ENCODE data around the gene SNUPN.

DNA sequence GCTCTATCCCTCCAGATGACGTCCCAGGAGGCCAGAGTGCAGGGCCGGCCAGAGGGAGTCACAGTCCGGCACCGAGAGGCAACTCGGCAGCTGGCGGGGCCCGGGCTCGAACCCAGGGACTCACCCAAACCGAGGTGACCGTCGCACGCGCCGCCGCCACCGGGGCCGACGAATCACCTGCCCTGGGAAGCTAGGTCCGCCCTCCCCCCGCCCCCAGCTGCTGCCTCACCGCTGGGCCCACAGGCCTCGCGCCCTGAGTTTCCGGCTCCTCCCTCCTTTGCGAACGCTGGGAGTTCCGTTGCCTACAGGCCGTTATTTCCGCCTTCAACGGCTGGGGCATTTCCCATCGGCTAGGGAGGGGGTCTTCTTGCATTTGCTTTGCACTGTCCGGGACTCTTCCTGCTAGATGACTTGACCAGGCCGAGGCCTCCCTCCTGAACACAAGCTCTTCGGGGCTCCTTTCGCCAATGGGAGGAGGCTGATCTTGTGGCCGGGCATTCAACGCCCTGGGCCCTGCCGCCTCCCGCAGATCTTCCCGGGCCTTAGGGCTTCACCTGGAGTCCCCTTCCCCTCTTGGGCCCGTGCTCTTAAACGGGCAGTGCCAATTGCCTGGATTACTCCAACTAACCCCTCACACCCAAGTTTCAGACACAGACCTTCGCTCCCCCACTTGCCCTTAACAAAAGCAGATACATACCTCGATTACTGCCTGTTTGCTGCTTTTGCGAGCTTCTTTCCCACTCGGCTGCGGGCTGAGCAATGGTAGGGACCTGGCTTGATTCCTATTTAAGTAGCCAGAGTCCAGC lies at the start of gene SNUPN:
- peak; percentile 70 for TF ChIP-seq NFE2L2 (IDR thresholded peaks at IDR 0.05; ENCODE audit: low read depth, low read length)
- TF ChIP-seq, protein P1, sequence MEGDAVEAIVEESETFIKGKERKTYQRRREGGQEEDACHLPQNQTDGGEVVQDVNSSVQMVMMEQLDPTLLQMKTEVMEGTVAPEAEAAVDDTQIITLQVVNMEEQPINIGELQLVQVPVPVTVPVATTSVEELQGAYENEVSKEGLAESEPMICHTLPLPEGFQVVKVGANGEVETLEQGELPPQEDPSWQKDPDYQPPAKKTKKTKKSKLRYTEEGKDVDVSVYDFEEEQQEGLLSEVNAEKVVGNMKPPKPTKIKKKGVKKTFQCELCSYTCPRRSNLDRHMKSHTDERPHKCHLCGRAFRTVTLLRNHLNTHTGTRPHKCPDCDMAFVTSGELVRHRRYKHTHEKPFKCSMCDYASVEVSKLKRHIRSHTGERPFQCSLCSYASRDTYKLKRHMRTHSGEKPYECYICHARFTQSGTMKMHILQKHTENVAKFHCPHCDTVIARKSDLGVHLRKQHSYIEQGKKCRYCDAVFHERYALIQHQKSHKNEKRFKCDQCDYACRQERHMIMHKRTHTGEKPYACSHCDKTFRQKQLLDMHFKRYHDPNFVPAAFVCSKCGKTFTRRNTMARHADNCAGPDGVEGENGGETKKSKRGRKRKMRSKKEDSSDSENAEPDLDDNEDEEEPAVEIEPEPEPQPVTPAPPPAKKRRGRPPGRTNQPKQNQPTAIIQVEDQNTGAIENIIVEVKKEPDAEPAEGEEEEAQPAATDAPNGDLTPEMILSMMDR (conservative IDR thresholded peaks at IDR 0.05; ENCODE audit: low read depth, low read length): no peak
